Spleen (tissue), 7 donors: Measurements from ENCODE around the gene MPZL1.

Experiments used
- POLR2A ChIP-seq, 3 donors: fragments of 450-650 bp; IDR thresholded peaks; one replicate each; pipeline ENCODE4 v1.5.1; 2017; ENCODE audit warnings: antibody characterized with exemption in 3 of 3, mild to moderate bottlenecking in 1 of 3
- POLR2AphosphoS5 ChIP-seq, 3 donors: sonication (generic); formaldehyde crosslinking; IDR thresholded peaks; one replicate each; pipeline ENCODE4 v1.5.1; 2017; ENCODE audit warnings: antibody characterized with exemption in 3 of 3
- TF ChIP-seq, protein P1 (sequence below), 11 experiments: fragments of 200-600 bp in 7 of 11; fragments of 450-650 bp in 4 of 11; sonication (generic) in 4 of 11; IDR thresholded peaks in 8 of 11; conservative IDR thresholded peaks in 3 of 11; 1 replicate in 7 of 11; 2 replicates in 4 of 11; pipeline versions ENCODE4 v1.4.0 to v1.8.0; 2016 to 2021; ENCODE audit warnings: antibody characterized with exemption in 11 of 11, inconsistent platforms in 4 of 11, mild to moderate bottlenecking in 1 of 11
- donor health status: DM: no; HTN: no; CAD: no; lungs with moderate emphysema.
- donor health status: DM: no; HTN: no; CAD: no.
- donor health status: DM: no; HTN: no; CAD: no.

DNA sequence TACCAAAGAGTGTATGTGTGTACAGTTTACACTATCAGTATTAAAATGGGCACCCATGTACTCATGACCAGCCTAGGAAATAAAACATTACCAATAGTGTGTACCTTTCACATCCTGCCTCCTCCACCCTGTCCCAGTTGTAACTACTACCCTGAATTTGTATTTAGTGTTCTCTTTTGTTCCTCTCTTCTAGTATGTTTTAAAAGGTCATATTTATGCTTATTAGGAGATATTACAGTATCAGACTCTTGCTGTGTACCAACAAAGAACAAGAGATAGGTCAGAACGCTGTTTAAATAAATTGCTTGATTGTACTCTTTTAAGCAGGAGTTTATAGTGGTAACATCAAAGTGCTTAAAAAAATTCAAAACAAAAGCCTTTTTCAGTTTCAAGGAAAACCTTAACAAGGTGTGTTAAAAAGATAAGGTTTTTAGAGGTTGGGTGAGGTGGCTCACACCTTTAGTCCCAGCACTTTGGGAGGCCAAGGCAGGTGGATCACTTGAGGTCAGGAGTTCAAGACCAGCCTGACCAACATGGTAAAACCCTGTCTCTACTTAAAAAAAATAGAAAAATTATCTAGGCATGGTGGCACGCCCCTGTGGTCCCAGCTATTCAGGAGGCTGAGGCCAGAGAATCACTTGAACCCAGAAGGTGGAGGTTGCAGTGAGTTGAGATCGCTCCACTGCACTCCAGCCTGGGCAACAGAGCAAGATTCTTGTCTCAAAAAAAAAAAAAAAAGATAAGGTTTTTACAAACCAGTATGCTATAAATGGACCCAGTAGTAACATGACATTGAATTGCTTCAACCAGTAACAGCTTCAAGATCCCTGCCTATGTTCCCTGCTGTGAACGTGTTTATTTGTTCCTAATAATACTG, 35.9 kb downstream of the MPZL1 start:
- TF ChIP-seq POLR2A (IDR thresholded peaks at IDR 0.05) = no peak
- TF ChIP-seq, protein P1, sequence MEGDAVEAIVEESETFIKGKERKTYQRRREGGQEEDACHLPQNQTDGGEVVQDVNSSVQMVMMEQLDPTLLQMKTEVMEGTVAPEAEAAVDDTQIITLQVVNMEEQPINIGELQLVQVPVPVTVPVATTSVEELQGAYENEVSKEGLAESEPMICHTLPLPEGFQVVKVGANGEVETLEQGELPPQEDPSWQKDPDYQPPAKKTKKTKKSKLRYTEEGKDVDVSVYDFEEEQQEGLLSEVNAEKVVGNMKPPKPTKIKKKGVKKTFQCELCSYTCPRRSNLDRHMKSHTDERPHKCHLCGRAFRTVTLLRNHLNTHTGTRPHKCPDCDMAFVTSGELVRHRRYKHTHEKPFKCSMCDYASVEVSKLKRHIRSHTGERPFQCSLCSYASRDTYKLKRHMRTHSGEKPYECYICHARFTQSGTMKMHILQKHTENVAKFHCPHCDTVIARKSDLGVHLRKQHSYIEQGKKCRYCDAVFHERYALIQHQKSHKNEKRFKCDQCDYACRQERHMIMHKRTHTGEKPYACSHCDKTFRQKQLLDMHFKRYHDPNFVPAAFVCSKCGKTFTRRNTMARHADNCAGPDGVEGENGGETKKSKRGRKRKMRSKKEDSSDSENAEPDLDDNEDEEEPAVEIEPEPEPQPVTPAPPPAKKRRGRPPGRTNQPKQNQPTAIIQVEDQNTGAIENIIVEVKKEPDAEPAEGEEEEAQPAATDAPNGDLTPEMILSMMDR (IDR thresholded peaks at IDR 0.05 in 8 of 11, conservative IDR thresholded peaks at IDR 0.05 in 3 of 11) = no peak
- TF ChIP-seq POLR2AphosphoS5 (IDR thresholded peaks at IDR 0.05) = no peak
